PFSK-1 (cell line): ENCODE measurements around the gene CRADD.

Experiments used
- FOXP2 ChIP-seq: optimal IDR thresholded peaks from 2 replicates; pipeline ENCODE3; 2011; ENCODE audit warnings: borderline replicate concordance, control low read depth, inconsistent platforms; ENCODE audit not compliant: insufficient read depth; ENCODE audit errors: extremely low read length, extremely low read depth
- POLR2AphosphoS5 ChIP-seq: IDR thresholded peaks from 2 replicates; pipeline ENCODE4 v1.6.1; 2012; ENCODE audit warnings: low read depth, mild to moderate bottlenecking, control low read depth, low read length, moderate library complexity
- REST ChIP-seq, 2 experiments: IDR thresholded peaks; 2 replicates each; pipeline versions ENCODE4 v1.6.1 to v1.8.0; 2011 to 2012; ENCODE audit warnings: low read depth in 2 of 2, low read length in 2 of 2, control low read depth in 1 of 2, inconsistent platforms in 1 of 2, mild to moderate bottlenecking in 1 of 2, moderate library complexity in 1 of 2; ENCODE audit not compliant: insufficient read depth in 1 of 2
- SIN3A ChIP-seq: IDR thresholded peaks from 2 replicates; pipeline ENCODE4 v1.6.1; 2012; ENCODE audit warnings: mild to moderate bottlenecking, low read length, moderate library complexity, borderline replicate concordance; ENCODE audit not compliant: insufficient read depth
- TAF1 ChIP-seq: IDR thresholded peaks from 2 replicates; pipeline ENCODE4 v1.6.1; 2012; ENCODE audit warnings: low read length, control low read depth, borderline replicate concordance; ENCODE audit not compliant: insufficient read depth

The CRADD gene

DNA sequence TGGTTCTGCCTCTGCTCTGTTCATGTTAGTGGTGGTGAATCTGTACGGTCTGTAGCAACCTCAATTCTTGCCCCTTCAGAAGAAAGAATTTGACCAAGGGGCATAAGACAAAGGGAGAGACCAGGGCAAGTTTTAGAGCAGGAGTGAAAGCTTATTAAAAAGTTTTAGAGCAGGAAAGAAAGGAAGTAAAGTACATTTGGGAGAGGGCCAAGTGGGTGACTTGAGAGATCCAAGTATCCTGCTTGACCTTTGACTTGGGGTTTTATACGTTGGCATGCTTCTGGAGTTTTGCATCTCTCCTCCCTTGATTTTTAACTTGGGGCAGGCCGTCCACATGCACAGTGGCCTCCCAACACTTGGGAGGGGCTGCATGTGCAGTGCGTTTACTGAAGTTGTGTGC, 225.0 kb downstream of the CRADD start:
- no peak for TF ChIP-seq SIN3A
- TF ChIP-seq TAF1, result no peak
- TF ChIP-seq FOXP2, result no peak
- TF ChIP-seq POLR2AphosphoS5, result no peak
- TF ChIP-seq REST (IDR thresholded peaks at IDR 0.05; ENCODE audit: insufficient read depth in 1 of 2, low read depth in 2 of 2, low read length in 2 of 2), result no peak

DNA sequence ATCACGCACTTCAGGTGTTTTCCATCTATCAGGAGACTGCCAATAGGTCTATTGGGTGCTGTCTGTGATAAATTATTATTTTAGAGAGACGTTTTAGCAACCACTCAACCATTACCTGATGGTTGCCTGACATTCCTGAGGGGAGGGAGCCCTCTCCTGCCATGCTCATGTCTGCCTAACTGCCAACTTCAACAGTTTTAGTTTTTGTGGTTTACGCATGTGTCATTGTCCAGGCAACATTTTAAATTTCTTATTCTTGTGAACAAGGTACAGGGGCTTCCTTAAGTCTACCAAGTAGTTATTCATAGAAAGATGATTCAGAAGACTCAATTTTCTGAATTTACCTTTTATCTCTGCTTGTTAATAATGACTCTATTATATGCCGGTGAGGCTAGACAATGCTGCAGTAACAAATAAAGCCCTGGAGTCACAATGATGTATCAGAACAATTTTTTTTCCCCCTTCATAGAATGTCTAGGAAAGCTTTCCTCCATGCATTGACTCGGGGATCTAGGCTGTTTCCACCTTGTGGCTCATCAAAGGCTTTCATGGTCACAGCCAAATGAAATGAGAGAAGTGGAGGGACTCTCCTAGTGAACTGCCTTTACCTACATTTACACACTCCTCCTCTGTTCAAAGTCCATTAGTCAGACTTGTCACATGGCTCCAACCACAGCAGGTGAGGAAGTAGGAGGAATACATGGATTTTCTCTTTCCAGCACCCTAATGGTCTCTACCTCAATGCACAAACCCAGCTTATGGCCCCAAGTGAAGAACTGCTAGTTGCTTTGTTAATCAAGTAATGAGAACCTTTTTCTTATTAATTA, 225.8 kb downstream of the CRADD start:
- no peak for TF ChIP-seq SIN3A
- no peak for TF ChIP-seq POLR2AphosphoS5
- no peak for TF ChIP-seq REST (IDR thresholded peaks at IDR 0.05; ENCODE audit: insufficient read depth in 1 of 2, low read depth in 2 of 2, low read length in 2 of 2)

DNA sequence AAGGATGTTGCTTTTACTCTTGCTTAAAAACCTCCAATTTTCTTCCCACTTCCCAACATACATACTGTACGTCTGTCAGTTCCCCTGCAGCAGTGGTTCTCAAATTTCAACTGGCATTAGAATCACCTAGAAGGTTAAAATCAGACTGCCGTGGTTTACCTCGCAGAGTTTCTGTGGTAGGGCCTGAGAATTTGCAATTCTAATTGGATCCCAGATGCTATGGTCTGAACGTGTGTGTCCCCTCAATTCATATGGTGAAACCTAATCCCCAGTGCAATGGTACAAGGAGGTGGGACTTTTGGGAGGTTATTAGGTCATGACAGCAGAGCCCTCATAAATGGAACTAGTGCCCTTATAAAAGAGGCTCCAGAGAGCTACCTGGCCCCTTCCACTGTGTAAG, 226.9 kb downstream of the CRADD start:
- TF ChIP-seq SIN3A (no peak), POLR2AphosphoS5 (no peak), FOXP2 (no peak), TAF1 (no peak), REST (IDR thresholded peaks at IDR 0.05; ENCODE audit: insufficient read depth in 1 of 2, low read depth in 2 of 2, low read length in 2 of 2) (no peak)

GRCh38 chr12:93908264-93908663, 231.1 kb downstream of the CRADD start:
- TF ChIP-seq REST (IDR thresholded peaks at IDR 0.05; ENCODE audit: insufficient read depth in 1 of 2, low read depth in 2 of 2, low read length in 2 of 2) (no peak), TAF1 (no peak), POLR2AphosphoS5 (no peak), SIN3A (no peak), FOXP2 (no peak)
